H1 (cell line): ENCODE measurements around the gene WIPF3. TPM values are rescaled to one million over a fixed set of nuclear protein-coding genes. Genes with fewer than 3 reads are reported as not detected.

Experiments used
- CTCF ChIA-PET: fragments of 300-600 bp; sonication (Branson Sonifier 250); formaldehyde crosslinking; loops from one replicate; lab custom pipeline; 2021; ENCODE audit not compliant: partially characterized antibody; lab: Charles Lee
- POLR2A ChIA-PET: fragments of 300-600 bp; sonication (Branson Sonifier 250); formaldehyde crosslinking; loops from one replicate; lab custom pipeline; 2021; ENCODE audit warnings: inconsistent platforms; ENCODE audit not compliant: partially characterized antibody; lab: Charles Lee
- DNase-seq, 2 experiments: peaks; one replicate each; pipeline versions ENCODE4 v3.0.0 to v3.0.0-alpha.2; 2010 to 2022; ENCODE audit warnings: low spot score in 2 of 2, low read depth in 1 of 2, mixed read lengths in 1 of 2
- FAIRE-seq: peaks from 2 replicates; lab custom pipeline; 2011; peaks lifted over from hg19 to GRCh38; lab: Jason Lieb, UNC
- H2AFZ ChIP-seq: 2 replicates; pipeline ENCODE4 v1.8.1; 2012; ENCODE audit warnings: low read length, inconsistent platforms
- H2AK5ac ChIP-seq: 2 replicates; pipeline ENCODE4 v1.6.1; 2013; ENCODE audit warnings: low read depth, low read length
- H2BK120ac ChIP-seq: replicated peaks from 2 replicates; pipeline ENCODE3; 2013; ENCODE audit warnings: low read depth, low read length, inconsistent platforms
- H2BK12ac ChIP-seq: 2 replicates; pipeline ENCODE4 v1.6.1; 2013; ENCODE audit warnings: low read depth, low read length
- H2BK15ac ChIP-seq: 2 replicates; pipeline ENCODE4 v1.6.1; 2013; ENCODE audit warnings: low read length
- H2BK20ac ChIP-seq: 2 replicates; pipeline ENCODE4 v1.6.1; 2013; ENCODE audit warnings: low read length
- H2BK5ac ChIP-seq: 2 replicates; pipeline ENCODE4 v1.6.1; 2013; ENCODE audit warnings: low read depth, low read length
- H3K14ac ChIP-seq: 2 replicates; pipeline ENCODE4 v1.6.1; 2013; ENCODE audit warnings: inconsistent platforms; ENCODE audit not compliant: insufficient read length
- H3K18ac ChIP-seq: 2 replicates; pipeline ENCODE4 v1.6.1; 2013; ENCODE audit warnings: low read length; ENCODE audit errors: extremely low read depth
- H3K23ac ChIP-seq: 2 replicates; pipeline ENCODE4 v1.6.1; 2013; ENCODE audit warnings: inconsistent platforms; ENCODE audit not compliant: insufficient read length
- H3K23me2 ChIP-seq: 2 replicates; pipeline ENCODE4 v1.6.1; 2013; ENCODE audit warnings: low read depth, low read length
- H3K27ac ChIP-seq: 2 replicates; pipeline ENCODE4 v1.6.1; 2011; ENCODE audit warnings: low read depth, low read length, inconsistent platforms
- H3K27me3 ChIP-seq, 4 experiments: replicated peaks in 1 of 4; 1 replicate in 1 of 4; 2 replicates in 3 of 4; pipeline versions ENCODE4 v1.6.1 to v1.8.1; 2011 to 2013; ENCODE audit warnings: low read length in 3 of 4, mild to moderate bottlenecking in 3 of 4, inconsistent platforms in 2 of 4, mixed read lengths in 2 of 4, moderate library complexity in 1 of 4; ENCODE audit not compliant: control insufficient read depth in 3 of 4, insufficient read depth in 3 of 4; ENCODE audit errors: extremely low read depth in 1 of 4
- H3K36me3 ChIP-seq, 4 experiments: 2 replicates each; pipeline versions ENCODE4 v1.6.1 to v1.8.1; 2011 to 2013; ENCODE audit warnings: mild to moderate bottlenecking in 4 of 4, low read length in 3 of 4, moderate library complexity in 2 of 4, control low read depth in 1 of 4, inconsistent platforms in 1 of 4; ENCODE audit not compliant: insufficient read depth in 4 of 4, control insufficient read depth in 2 of 4
- H3K4ac ChIP-seq: replicated peaks from 2 replicates; pipeline ENCODE3; 2013; ENCODE audit warnings: low read length, low read depth, mixed read lengths, inconsistent platforms; ENCODE audit not compliant: insufficient read length
- H3K4me1 ChIP-seq, 4 experiments: replicated peaks in 1 of 4; 1 replicate in 1 of 4; 2 replicates in 3 of 4; pipeline versions ENCODE4 v1.6.1 to v1.8.1; 2011 to 2013; ENCODE audit warnings: low read length in 3 of 4, inconsistent platforms in 2 of 4, mixed read lengths in 1 of 4; ENCODE audit not compliant: insufficient read depth in 4 of 4, control insufficient read depth in 3 of 4
- H3K4me2 ChIP-seq, 2 experiments: 2 replicates each; pipeline versions ENCODE4 v1.6.1 to v1.8.1; 2011 to 2013; ENCODE audit warnings: low read depth in 2 of 2, low read length in 2 of 2, control low read depth in 1 of 2, inconsistent platforms in 1 of 2, mild to moderate bottlenecking in 1 of 2; ENCODE audit not compliant: insufficient read depth in 1 of 2
- H3K4me3 ChIP-seq, 4 experiments: fragments of 200-600, 300-600 bp in 1 of 4; sonication (generic), shearing (Covaris generic), sonication (Bioruptor Twin) in 1 of 4; 2 replicates each; pipeline versions ENCODE4 v1.5.1 to v1.8.1; 2011 to 2016; ENCODE audit warnings: low read length in 4 of 4, low read depth in 3 of 4, control low read depth in 2 of 4, inconsistent platforms in 2 of 4, mild to moderate bottlenecking in 2 of 4, mixed read lengths in 1 of 4, moderate library complexity in 1 of 4; ENCODE audit not compliant: insufficient read depth in 2 of 4; ENCODE audit errors: extremely low read depth in 1 of 4
- H3K56ac ChIP-seq: replicated peaks from 2 replicates; pipeline ENCODE3; 2013; ENCODE audit warnings: low read depth, mild to moderate bottlenecking, mixed read lengths, low read length, inconsistent platforms; ENCODE audit not compliant: insufficient read length
- H3K79me1 ChIP-seq: 2 replicates; pipeline ENCODE4 v1.6.1; 2013; ENCODE audit warnings: low read depth, low read length, control low read depth
- H3K79me2 ChIP-seq, 2 experiments: 2 replicates each; pipeline versions ENCODE4 v1.6.1 to v1.8.1; 2012 to 2013; ENCODE audit warnings: low read length in 2 of 2, mild to moderate bottlenecking in 2 of 2, inconsistent platforms in 1 of 2; ENCODE audit not compliant: insufficient read depth in 2 of 2, control insufficient read depth in 1 of 2
- H3K9ac ChIP-seq, 4 experiments: replicated peaks in 1 of 4; 1 replicate in 1 of 4; 2 replicates in 3 of 4; pipeline versions ENCODE4 v1.6.1 to v1.8.1; 2011 to 2013; ENCODE audit warnings: low read depth in 3 of 4, low read length in 3 of 4, control low read depth in 2 of 4, mild to moderate bottlenecking in 2 of 4, moderate library complexity in 2 of 4, inconsistent platforms in 1 of 4; ENCODE audit errors: extremely low read depth in 1 of 4
- H3K9me3 ChIP-seq, 2 experiments: 2 replicates each; pipeline versions ENCODE4 v1.6.1 to v1.8.1; 2012 to 2013; ENCODE audit warnings: mild to moderate bottlenecking in 2 of 2, moderate library complexity in 2 of 2, control low read depth in 1 of 2, inconsistent platforms in 1 of 2, low read depth in 1 of 2, low read length in 1 of 2, mixed read lengths in 1 of 2; ENCODE audit not compliant: insufficient read depth in 2 of 2
- H4K20me1 ChIP-seq, 2 experiments: replicated peaks in 1 of 2; 2 replicates each; pipeline versions ENCODE3 to v1.8.1; 2011 to 2013; ENCODE audit warnings: inconsistent platforms in 2 of 2, low read length in 2 of 2, mild to moderate bottlenecking in 1 of 2; ENCODE audit not compliant: insufficient read depth in 2 of 2, control insufficient read depth in 1 of 2
- H4K5ac ChIP-seq: 2 replicates; pipeline ENCODE4 v1.6.1; 2013; ENCODE audit warnings: low read length, low read depth, mixed read lengths, inconsistent platforms; ENCODE audit not compliant: insufficient read length
- H4K8ac ChIP-seq: 2 replicates; pipeline ENCODE4 v1.8.0; 2013; ENCODE audit warnings: mild to moderate bottlenecking, moderate library complexity, low read length, inconsistent platforms; ENCODE audit not compliant: insufficient read depth; ENCODE audit errors: extremely low read depth
- H4K91ac ChIP-seq: replicated peaks from 2 replicates; pipeline ENCODE3; 2013; ENCODE audit warnings: low read length, mixed read lengths, inconsistent platforms; ENCODE audit not compliant: insufficient read length
- ATF2 ChIP-seq: IDR thresholded peaks from 2 replicates; pipeline ENCODE4 v1.6.1; 2012; ENCODE audit warnings: low read length, inconsistent platforms
- CEBPB ChIP-seq: IDR thresholded peaks from 2 replicates; pipeline ENCODE4 v1.6.1; 2012; ENCODE audit warnings: low read depth, low read length
- FOSL1 ChIP-seq: IDR thresholded peaks from 2 replicates; pipeline ENCODE4 v1.6.1; 2011; ENCODE audit warnings: mild to moderate bottlenecking, low read depth, low read length, moderate library complexity; ENCODE audit not compliant: insufficient read depth
- NRF1 ChIP-seq: IDR thresholded peaks from 2 replicates; pipeline ENCODE4 v1.6.1; 2011; ENCODE audit warnings: mild to moderate bottlenecking, low read depth, low read length, improper control_type of control experiment
- POU5F1 ChIP-seq: IDR thresholded peaks from 2 replicates; pipeline ENCODE4 v1.6.1; 2011; ENCODE audit warnings: low read depth, mild to moderate bottlenecking, low read length, moderate library complexity
- RAD21 ChIP-seq, 2 experiments: IDR thresholded peaks in 1 of 2; conservative IDR thresholded peaks in 1 of 2; 2 replicates each; pipeline ENCODE4 v1.6.1; 2011; ENCODE audit warnings: low read depth in 2 of 2, low read length in 2 of 2, improper control_type of control experiment in 1 of 2, inconsistent platforms in 1 of 2, mild to moderate bottlenecking in 1 of 2, moderate library complexity in 1 of 2
- RBBP5 ChIP-seq: IDR thresholded peaks from 2 replicates; pipeline ENCODE4 v1.7.1; 2012; ENCODE audit warnings: low read depth, mild to moderate bottlenecking, inconsistent platforms, low read length, moderate library complexity, borderline replicate concordance
- SIRT6 ChIP-seq: IDR thresholded peaks from one replicate; pipeline ENCODE4 v1.7.1; 2012; ENCODE audit warnings: low read length, inconsistent platforms
- SUZ12 ChIP-seq: fragments of 200-600 bp; sonication (generic); IDR thresholded peaks from 2 replicates; pipeline ENCODE4 v1.6.1; 2012; ENCODE audit warnings: mild to moderate bottlenecking, inconsistent platforms, low read length, moderate library complexity, mixed read lengths
- TAF7 ChIP-seq: optimal IDR thresholded peaks from 2 replicates; pipeline ENCODE3; 2011; ENCODE audit warnings: low read depth, mild to moderate bottlenecking, inconsistent platforms, low read length, moderate library complexity, borderline replicate concordance
- TEAD4 ChIP-seq: IDR thresholded peaks from 2 replicates; pipeline ENCODE4 v1.6.1; 2012; ENCODE audit warnings: low read depth, low read length, inconsistent platforms, mixed read lengths
- WGBS, 2 experiments: shearing (Covaris generic) in 1 of 2; methylation state at CpG; one replicate each; pipeline versions ENCODE4 v1.1.6 to v1.1.7; 2013 to 2015; ENCODE audit warnings: low lambda C conversion rate in 2 of 2, mixed read lengths in 2 of 2, inconsistent platforms in 1 of 2, low coverage in 1 of 2, missing lambda C conversion rate in 1 of 2; ENCODE audit not compliant: insufficient replicate concordance in 2 of 2, insufficient coverage in 1 of 2, insufficient read length in 1 of 2; ENCODE audit errors: extremely low coverage in 1 of 2, missing lambda C conversion rate in 1 of 2; 5-methylcytosine and 5-hydroxymethylcytosine counted together
- polyA plus RNA-seq, 7 experiments: library from polyadenylated mRNA; depleted of rRNA in 3 of 7; stranded (reverse) in 5 of 7; unstranded in 2 of 7; fragments of >200 nt in 5 of 7; fragments of 200-250 nt in 2 of 7; gene quantifications; 1 replicate in 5 of 7; 2 replicates in 1 of 7; 4 replicates in 1 of 7; pipeline versions ENCODE4 v1.2.1 to v1.2.3, GENCODE V29; 2011 to 2013; ENCODE audit warnings: missing spikeins in 2 of 7, mixed read lengths in 2 of 7
- total RNA-seq: library from RNA; stranded (reverse); fragmentation: NEBNext Ultra II Directional; extraction: Animal tissue kit (Norgen Biotek cat#: 25700); gene quantifications from 2 replicates; pipeline ENCODE4 v1.2.1, GENCODE V29; 2021
- TF ChIP-seq, protein P1 (sequence below): IDR thresholded peaks from 2 replicates; pipeline ENCODE4 v1.6.1; 2012; ENCODE audit warnings: inconsistent platforms

Gene WIPF3
- total and polyA plus RNA-seq, 2 of the 8 experiments (the other 6 are each of a cell fraction or from before 2014, with no cell fraction given) = 5.0 to 12.1 TPM

DNA sequence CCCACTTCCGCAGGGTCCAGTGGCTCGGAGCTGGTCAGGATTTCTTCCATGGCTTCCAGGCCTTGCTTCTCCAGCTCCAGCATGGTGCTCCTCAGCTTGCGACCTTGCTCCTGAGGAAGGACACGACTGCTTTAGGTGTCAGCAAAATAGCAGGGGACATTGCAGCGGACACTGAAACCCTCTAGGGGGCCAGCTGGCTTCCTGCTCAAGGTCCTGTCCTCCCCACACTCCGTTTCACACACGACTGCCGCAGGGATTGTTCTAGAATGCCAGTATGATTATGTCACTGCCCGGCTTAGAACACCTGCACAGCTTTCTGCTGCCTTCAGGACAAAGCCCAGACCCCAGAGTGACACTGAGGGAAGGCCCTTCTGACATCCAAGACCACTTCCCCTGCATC lies 117.7 kb downstream of the WIPF3 start:
- H3K4me3 ChIP-seq = no peak overlapping the region
- H3K4me1 ChIP-seq = no peaks in the 10 kb centered on the region
- no peak overlapping the region for H4K91ac ChIP-seq
- H3K36me3 ChIP-seq = peaks cover 0 to 22% (median 9%) of the 10 kb centered on the region in 4 experiments; a peak in 5 of 8 replicates
- H4K20me1 ChIP-seq = peaks cover 0 to 2% of the 10 kb centered on the region in 2 experiments
- no peak for DNase-seq
- ChIA-PET CTCF (interaction anchor here (0.7 to 3.8 kb wide), 8 partner anchors 9 to 176 kb away, joined by 3 to 23 read pairs (median 4); no protein-coding TSS in a partner anchor), POLR2A (no interaction called here)
- no peak overlapping the region for H3K4ac ChIP-seq
- no peak overlapping the region for H3K18ac ChIP-seq
- no peak overlapping the region for H3K14ac ChIP-seq
- no peak for FAIRE-seq
- no peak overlapping the region for H3K23ac ChIP-seq
- no peak overlapping the region for H3K9ac ChIP-seq
- H2BK20ac ChIP-seq = no peak overlapping the region
- H4K5ac ChIP-seq = no peak overlapping the region
- no peak overlapping the region for H3K56ac ChIP-seq
- no peaks in the 10 kb centered on the region for H3K9me3 ChIP-seq
- H3K4me2 ChIP-seq = no peak overlapping the region
- no peak overlapping the region for H3K27ac ChIP-seq
- WGBS, 2 experiments = 87% methylated on average over 9 of the region's 9 CpGs; no CpG with 5 or more reads in 1 of the 2 experiments
- no peak overlapping the region for H2BK120ac ChIP-seq
- H3K79me1 ChIP-seq = no peaks in the 10 kb centered on the region; the same call in 1 of the 2 replicates
- H3K23me2 ChIP-seq = no peaks in the 10 kb centered on the region; the same call in 1 of the 2 replicates
- no peak overlapping the region for H2BK12ac ChIP-seq
- no peaks in the 10 kb centered on the region for H3K79me2 ChIP-seq
- no peak overlapping the region for H2BK5ac ChIP-seq
- H2AFZ ChIP-seq = no peak overlapping the region
- no peaks in the 10 kb centered on the region for H3K27me3 ChIP-seq
- no peak overlapping the region for H2BK15ac ChIP-seq
- no peak overlapping the region for H2AK5ac ChIP-seq
- no peak overlapping the region for H4K8ac ChIP-seq
- TF ChIP-seq RBBP5 (no peak), RAD21 (IDR thresholded peaks at IDR 0.05 in 1 of 2, conservative IDR thresholded peaks at IDR 0.05 in 1 of 2; ENCODE audit: low read depth in 2 of 2, low read length in 2 of 2) (no peak), POU5F1 (no peak), ATF2 (no peak), TEAD4 (no peak), CEBPB (no peak), NRF1 (no peak), FOSL1 (no peak), SIRT6 (no peak), TAF7 (no peak), SUZ12 (no peak)
- TF ChIP-seq, protein P1, sequence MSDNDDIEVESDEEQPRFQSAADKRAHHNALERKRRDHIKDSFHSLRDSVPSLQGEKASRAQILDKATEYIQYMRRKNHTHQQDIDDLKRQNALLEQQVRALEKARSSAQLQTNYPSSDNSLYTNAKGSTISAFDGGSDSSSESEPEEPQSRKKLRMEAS = no peak
